Subcutaneous adipose tissue (tissue), 4 donors: Measurements from ENCODE around the gene GPX3. TPM values are rescaled to one million over a fixed set of nuclear protein-coding genes. Genes with fewer than 3 reads are reported as not detected.

Experiments
- CTCF ChIP-seq: fragments of 450-650 bp; IDR thresholded peaks from one replicate; pipeline ENCODE4 v1.5.1; 2016; ENCODE audit warnings: low read depth, mild to moderate bottlenecking, control low read depth, antibody characterized with exemption, moderate library complexity
- total RNA-seq, 4 donors: library from RNA; depleted of rRNA; stranded (reverse); fragments of >200 nt; gene quantifications; one replicate each; pipeline ENCODE4 v1.1.0, GENCODE V29; 2016

Gene GPX3
- total RNA-seq, 4 donors from 2014 or later = 5,163 to 10,140 (median 6,795) TPM

- TF ChIP-seq CTCF = no peak
These were observed 4.3 kb upstream of the GPX3 start for GRCh38 chr5:151015974-151016587.

GRCh38 chr5:151016700-151017099 lies 3.7 kb upstream of the GPX3 start:
- TF ChIP-seq CTCF = no peak

GRCh38 chr5:151017897-151018296 lies 2.5 kb upstream of the GPX3 start:
- no peak for TF ChIP-seq CTCF

- no peak for TF ChIP-seq CTCF
These were observed 1.5 kb upstream of the GPX3 start for GRCh38 chr5:151018846-151019245.

- no peak for TF ChIP-seq CTCF
These were observed 1.1 kb upstream of the GPX3 start for GRCh38 chr5:151019331-151019730.

- no peak for TF ChIP-seq CTCF
These were observed 1.4 kb downstream of the GPX3 start for GRCh38 chr5:151021746-151022145.

- TF ChIP-seq CTCF = no peak
These were observed 2.2 kb downstream of the GPX3 start for GRCh38 chr5:151022511-151023018.
